Mammary epithelial cell (primary cell): ENCODE data around the gene PRAMEF13.
"Not testable (repeated sequence)": the region's sequence is repeated elsewhere in the genome, so short reads cannot be mapped to it uniquely, and the experiment has no call there.

Experiments
- EZH2 ChIP-seq: IDR thresholded peaks from 2 replicates; pipeline ENCODE4 v1.6.1; 2012; ENCODE audit warnings: low read length, inconsistent platforms, borderline replicate concordance
- TF ChIP-seq, protein P1 (sequence below), 2 donors: IDR thresholded peaks in 1 of 2; conservative IDR thresholded peaks in 1 of 2; 2 replicates each; pipeline ENCODE4 v1.5.1; 2011 to 2012; ENCODE audit warnings: inconsistent platforms in 2 of 2, low read length in 2 of 2, mild to moderate bottlenecking in 2 of 2, control low read depth in 1 of 2, low read depth in 1 of 2; ENCODE audit not compliant: insufficient read depth in 1 of 2; ENCODE audit errors: extremely low read depth in 1 of 2

DNA sequence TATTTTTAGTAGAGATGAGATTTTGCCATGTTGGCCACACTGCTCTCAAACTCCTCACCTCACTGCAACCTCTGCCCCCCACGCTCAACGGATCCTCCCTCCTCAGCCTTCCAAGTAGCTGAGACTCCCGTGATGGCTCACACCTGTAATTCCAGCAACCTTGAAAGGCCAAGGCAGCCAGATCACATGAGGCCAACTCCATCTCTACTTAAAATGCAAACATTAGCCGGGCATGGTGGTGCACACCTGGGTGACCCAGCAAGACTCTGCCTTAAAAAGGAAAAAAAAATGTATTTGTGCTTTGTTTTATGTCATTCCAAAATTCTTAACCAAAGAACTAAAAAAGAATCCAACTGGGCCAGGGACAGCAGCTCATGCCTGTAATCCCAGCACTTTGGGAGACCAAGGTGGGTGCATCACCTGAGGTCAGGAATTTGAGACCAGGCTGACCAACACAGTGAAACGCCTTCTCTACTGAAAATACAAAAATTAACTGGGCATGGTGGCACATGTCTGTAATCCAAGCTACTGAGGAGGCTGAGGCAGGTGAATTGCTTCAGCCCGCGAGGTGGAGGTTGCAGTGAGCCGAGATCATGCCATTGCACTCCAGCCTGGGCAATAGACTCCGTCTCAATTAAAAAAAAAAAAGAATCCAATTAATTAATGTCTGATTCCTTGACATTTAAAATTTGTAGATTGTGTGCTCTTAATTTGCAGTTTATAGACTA, 42.5 kb upstream of the PRAMEF13 start:
- TF ChIP-seq, protein P1, sequence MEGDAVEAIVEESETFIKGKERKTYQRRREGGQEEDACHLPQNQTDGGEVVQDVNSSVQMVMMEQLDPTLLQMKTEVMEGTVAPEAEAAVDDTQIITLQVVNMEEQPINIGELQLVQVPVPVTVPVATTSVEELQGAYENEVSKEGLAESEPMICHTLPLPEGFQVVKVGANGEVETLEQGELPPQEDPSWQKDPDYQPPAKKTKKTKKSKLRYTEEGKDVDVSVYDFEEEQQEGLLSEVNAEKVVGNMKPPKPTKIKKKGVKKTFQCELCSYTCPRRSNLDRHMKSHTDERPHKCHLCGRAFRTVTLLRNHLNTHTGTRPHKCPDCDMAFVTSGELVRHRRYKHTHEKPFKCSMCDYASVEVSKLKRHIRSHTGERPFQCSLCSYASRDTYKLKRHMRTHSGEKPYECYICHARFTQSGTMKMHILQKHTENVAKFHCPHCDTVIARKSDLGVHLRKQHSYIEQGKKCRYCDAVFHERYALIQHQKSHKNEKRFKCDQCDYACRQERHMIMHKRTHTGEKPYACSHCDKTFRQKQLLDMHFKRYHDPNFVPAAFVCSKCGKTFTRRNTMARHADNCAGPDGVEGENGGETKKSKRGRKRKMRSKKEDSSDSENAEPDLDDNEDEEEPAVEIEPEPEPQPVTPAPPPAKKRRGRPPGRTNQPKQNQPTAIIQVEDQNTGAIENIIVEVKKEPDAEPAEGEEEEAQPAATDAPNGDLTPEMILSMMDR (conservative IDR thresholded peaks at IDR 0.05 in 1 of 2, IDR thresholded peaks at IDR 0.05 in 1 of 2; ENCODE audit: extremely low read depth in 1 of 2, insufficient read depth in 1 of 2, low read depth in 1 of 2, low read length in 2 of 2) = not testable (repeated sequence)
- not testable (repeated sequence) for TF ChIP-seq EZH2
